Progenitor cell of endocrine pancreas (in vitro differentiated cells): ENCODE data around the gene HEXB. TPM values are rescaled to one million over a fixed set of nuclear protein-coding genes. Genes with fewer than 3 reads are reported as not detected.

Experiments
- DNase-seq: peaks from one replicate; pipeline ENCODE4 v3.0.0; 2021; ENCODE audit warnings: low spot score; ENCODE audit not compliant: unreplicated experiment
- H3K27ac Mint-ChIP-seq: 2 replicates; pipeline ENCODE4 v1.8.0; 2021; ENCODE audit warnings: mild to moderate bottlenecking, moderate library complexity, mixed read lengths
- H3K27me3 Mint-ChIP-seq: 2 replicates; pipeline ENCODE4 v1.8.0; 2021; ENCODE audit warnings: mixed read lengths
- H3K36me3 Mint-ChIP-seq: 2 replicates; pipeline ENCODE4 v1.8.0; 2022; ENCODE audit warnings: mixed read lengths; ENCODE audit not compliant: insufficient read depth
- H3K4me1 Mint-ChIP-seq: 2 replicates; pipeline ENCODE4 v1.8.0; 2021; ENCODE audit warnings: low read depth, mixed read lengths
- H3K4me3 Mint-ChIP-seq: 2 replicates; pipeline ENCODE4 v1.8.0; 2021; ENCODE audit warnings: low read depth, mild to moderate bottlenecking, moderate library complexity, mixed read lengths
- H3K9me3 Mint-ChIP-seq: 2 replicates; pipeline ENCODE4 v1.8.0; 2021; ENCODE audit warnings: low read depth, mixed read lengths
- total RNA-seq: library from RNA; stranded (reverse); gene quantifications from 2 replicates; pipeline ENCODE4 v1.2.1, GENCODE V29; 2021
- TF ChIP-seq, protein P1 (sequence below): fragments of 200-600 bp; sonication (generic); IDR thresholded peaks from one replicate; pipeline ENCODE4 v1.5.0; 2021; ENCODE audit warnings: antibody characterized with exemption, mild to moderate bottlenecking; ENCODE audit not compliant: unreplicated experiment

The HEXB gene
- total RNA-seq, 1 donor from 2014 or later: 59.9 TPM

DNA sequence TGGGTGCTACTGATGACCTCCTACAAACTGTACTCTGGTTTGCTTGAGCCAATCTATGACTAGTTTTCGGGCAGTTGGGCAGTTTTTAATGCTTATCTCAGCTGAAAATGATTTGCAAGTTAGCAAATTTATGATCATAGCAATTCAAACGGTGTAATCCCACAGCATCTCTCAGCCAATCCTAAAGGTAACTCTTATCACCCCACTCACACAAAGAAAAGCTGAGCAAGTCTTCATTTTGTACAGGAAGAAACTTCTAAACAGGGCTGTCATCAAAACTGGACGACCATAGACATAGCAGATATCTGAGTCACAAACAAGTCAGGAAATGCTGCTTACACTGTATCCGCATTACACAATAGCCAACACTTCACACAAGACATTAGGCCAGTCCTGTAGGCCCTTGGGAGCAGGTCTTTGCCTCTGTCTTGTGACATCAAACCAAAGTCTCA is 41.9 kb upstream of the HEXB start:
- TF ChIP-seq, protein P1, sequence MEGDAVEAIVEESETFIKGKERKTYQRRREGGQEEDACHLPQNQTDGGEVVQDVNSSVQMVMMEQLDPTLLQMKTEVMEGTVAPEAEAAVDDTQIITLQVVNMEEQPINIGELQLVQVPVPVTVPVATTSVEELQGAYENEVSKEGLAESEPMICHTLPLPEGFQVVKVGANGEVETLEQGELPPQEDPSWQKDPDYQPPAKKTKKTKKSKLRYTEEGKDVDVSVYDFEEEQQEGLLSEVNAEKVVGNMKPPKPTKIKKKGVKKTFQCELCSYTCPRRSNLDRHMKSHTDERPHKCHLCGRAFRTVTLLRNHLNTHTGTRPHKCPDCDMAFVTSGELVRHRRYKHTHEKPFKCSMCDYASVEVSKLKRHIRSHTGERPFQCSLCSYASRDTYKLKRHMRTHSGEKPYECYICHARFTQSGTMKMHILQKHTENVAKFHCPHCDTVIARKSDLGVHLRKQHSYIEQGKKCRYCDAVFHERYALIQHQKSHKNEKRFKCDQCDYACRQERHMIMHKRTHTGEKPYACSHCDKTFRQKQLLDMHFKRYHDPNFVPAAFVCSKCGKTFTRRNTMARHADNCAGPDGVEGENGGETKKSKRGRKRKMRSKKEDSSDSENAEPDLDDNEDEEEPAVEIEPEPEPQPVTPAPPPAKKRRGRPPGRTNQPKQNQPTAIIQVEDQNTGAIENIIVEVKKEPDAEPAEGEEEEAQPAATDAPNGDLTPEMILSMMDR: no peak
- H3K9me3 Mint-ChIP-seq: no peaks in the 10 kb centered on the region
- no peaks in the 10 kb centered on the region for H3K36me3 Mint-ChIP-seq
- DNase-seq: no peak
- no peaks in the 10 kb centered on the region for H3K27me3 Mint-ChIP-seq
- no peak overlapping the region for H3K27ac Mint-ChIP-seq
- H3K4me1 Mint-ChIP-seq: peaks cover 24% of the 10 kb centered on the region
- no peak overlapping the region for H3K4me3 Mint-ChIP-seq

DNA sequence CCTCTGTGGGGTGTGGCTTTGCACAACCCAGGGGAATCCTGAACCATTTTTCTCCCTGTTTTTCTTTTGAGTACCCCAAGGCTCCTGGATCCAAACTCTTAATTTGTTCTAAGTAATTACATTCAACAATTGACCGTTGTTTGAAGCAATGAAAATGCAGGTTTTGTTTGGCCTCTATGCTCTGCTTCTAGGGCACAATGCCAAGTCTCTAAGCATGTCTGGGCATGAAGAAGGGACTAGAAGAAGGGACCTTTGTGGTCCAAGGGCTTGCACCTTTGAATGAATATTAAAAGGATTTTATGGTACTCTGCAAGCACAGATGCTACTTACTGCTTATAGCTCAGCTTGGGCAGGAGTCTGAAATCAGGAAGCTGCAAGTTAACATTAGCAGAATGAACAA is 37.9 kb upstream of the HEXB start:
- Mint-ChIP-seq H3K4me3 (no peak overlapping the region), H3K4me1 (peaks cover 46% of the 10 kb centered on the region), H3K9me3 (no peaks in the 10 kb centered on the region), H3K36me3 (no peaks in the 10 kb centered on the region), H3K27ac (no peak overlapping the region), H3K27me3 (no peaks in the 10 kb centered on the region)
- TF ChIP-seq, protein P1: no peak
- DNase-seq: no peak

DNA sequence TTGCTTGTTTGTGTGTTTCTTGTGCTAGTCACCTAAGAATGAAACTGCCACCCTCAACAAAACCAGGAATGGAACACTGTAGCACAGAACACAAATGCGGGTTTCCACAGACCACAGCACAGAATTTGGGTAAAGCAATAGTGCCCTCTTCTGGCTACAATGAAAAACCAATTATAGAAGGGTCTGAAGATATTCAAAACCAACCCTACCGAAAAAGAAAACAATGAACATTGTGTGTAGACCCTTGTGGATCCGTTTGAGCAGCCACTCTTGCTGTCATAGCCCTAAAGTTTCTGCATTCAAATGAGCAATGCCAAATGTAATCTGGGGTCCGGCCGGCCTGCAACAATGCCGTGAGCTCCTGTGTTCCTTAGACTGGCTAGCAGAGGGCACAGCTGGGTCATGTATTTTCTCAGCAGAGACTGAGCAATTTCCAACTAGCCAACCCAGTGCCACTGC is 36.2 kb upstream of the HEXB start:
- H3K36me3 Mint-ChIP-seq: no peaks in the 10 kb centered on the region
- peaks cover 51% of the 10 kb centered on the region for H3K4me1 Mint-ChIP-seq
- peak overlapping the region; percentile 11 for H3K4me3 Mint-ChIP-seq
- DNase-seq: no peak
- H3K27me3 Mint-ChIP-seq: no peaks in the 10 kb centered on the region
- H3K27ac Mint-ChIP-seq: peak overlapping the region; percentile 86
- no peaks in the 10 kb centered on the region for H3K9me3 Mint-ChIP-seq
- TF ChIP-seq, protein P1: peak; percentile 84

DNA sequence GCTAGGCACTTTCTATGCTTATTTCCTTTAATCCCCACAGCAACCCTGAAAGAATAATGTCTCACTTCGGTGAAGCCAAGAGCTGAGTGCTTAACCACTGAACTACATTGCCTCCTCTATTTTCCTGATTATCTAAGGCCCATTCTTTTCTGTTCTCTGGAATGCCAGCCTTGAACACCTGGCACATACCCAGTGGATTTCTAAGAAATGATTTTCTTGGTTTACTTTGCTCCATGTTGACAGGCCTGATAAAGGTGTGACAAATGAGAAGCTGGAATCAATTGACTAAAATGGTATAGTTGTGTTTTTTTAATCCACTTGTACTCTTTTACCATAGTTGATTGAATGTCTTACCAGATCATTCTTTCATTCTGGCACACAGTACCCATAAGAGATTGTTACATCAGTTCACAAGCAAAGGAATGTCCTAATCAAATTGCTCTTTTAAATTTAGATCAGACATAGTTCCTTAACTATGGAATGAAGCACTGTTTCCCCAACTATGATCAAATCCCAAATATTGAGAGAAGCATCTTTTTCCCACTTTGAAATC is 35.5 kb upstream of the HEXB start:
- Mint-ChIP-seq H3K36me3 (no peaks in the 10 kb centered on the region), H3K4me1 (peaks cover 51% of the 10 kb centered on the region), H3K27ac (peak overlapping the region; percentile 86), H3K4me3 (peak overlapping the region; percentile 11), H3K9me3 (no peaks in the 10 kb centered on the region), H3K27me3 (peaks cover 1% of the 10 kb centered on the region)
- DNase-seq: no peak
- TF ChIP-seq, protein P1: no peak

DNA sequence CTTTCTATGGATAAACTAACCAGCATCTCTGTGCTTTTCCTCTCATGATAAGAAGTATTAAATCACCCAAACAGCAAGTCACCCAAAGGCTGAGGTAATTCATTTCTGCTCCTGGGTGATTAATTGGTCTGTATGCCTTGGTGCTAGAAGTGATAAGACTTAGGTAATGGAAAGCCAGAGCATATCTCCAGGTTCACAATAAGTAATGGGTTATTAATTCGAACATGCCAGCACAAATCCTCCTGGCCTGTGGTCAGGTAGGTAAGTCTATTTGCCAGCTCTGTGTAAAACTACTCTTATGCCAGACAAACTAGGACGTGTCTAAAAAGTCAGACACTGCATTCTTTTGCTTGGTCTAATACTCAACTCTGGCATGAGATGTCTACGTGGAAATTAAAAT is 33.3 kb upstream of the HEXB start:
- H3K27ac Mint-ChIP-seq: peak overlapping the region; percentile 73
- TF ChIP-seq, protein P1: no peak
- H3K36me3 Mint-ChIP-seq: no peaks in the 10 kb centered on the region
- no peaks in the 10 kb centered on the region for H3K9me3 Mint-ChIP-seq
- no peak overlapping the region for H3K4me3 Mint-ChIP-seq
- DNase-seq: no peak
- H3K27me3 Mint-ChIP-seq: peaks cover 3% of the 10 kb centered on the region
- peaks cover 51% of the 10 kb centered on the region for H3K4me1 Mint-ChIP-seq
